Activated T-helper 2 cell treated with anti-CD3 and anti-CD28 coated beads, Interferon-gamma antibody, Interleukin-2, Interleukin-4, amounts not matched to agents 10 μg/mL and 5 μg/mL and 100 μg/mL, durations not matched to agents 14 hours and 24 hours and 36 hours (primary cell): ENCODE measurements around the gene ARHGEF3. TPM values are rescaled to one million over a fixed set of nuclear protein-coding genes. Genes with fewer than 3 reads are reported as not detected.
"Not testable (repeated sequence)": the region's sequence is repeated elsewhere in the genome, so short reads cannot be mapped to it uniquely, and the experiment has no call there.

Experiments
- DNase-seq: peaks from one replicate; pipeline ENCODE4 v3.0.0; 2021; ENCODE audit warnings: low spot score
- H3K27ac Mint-ChIP-seq: one replicate; pipeline ENCODE4 v1.8.0; 2021; ENCODE audit warnings: mixed read lengths
- H3K27me3 Mint-ChIP-seq: one replicate; pipeline ENCODE4 v1.8.0; 2021; ENCODE audit warnings: low read depth, mixed read lengths
- H3K36me3 Mint-ChIP-seq: one replicate; pipeline ENCODE4 v1.8.0; 2021; ENCODE audit warnings: low read depth, mixed read lengths
- H3K4me1 Mint-ChIP-seq: one replicate; pipeline ENCODE4 v1.8.0; 2021; ENCODE audit warnings: low read depth, mixed read lengths
- H3K4me3 Mint-ChIP-seq: one replicate; pipeline ENCODE4 v1.8.0; 2021; ENCODE audit warnings: low read depth, mild to moderate bottlenecking, moderate library complexity, mixed read lengths
- H3K9me3 Mint-ChIP-seq: one replicate; pipeline ENCODE4 v1.8.0; 2021; ENCODE audit warnings: mixed read lengths
- intact Hi-C: fragments of 100-400 bp; cut with micrococcal nuclease; formaldehyde crosslinking; loops from one replicate; pipeline ENCODE4 v1.15.1; 2023
- total RNA-seq: library from RNA; stranded (reverse); gene quantifications from 2 replicates; pipeline ENCODE4 v1.2.3, GENCODE V29; 2022

The ARHGEF3 gene
- total RNA-seq, 1 donor from 2014 or later = 38.3 TPM

GRCh38 chr3:56771376-56771775, 30.4 kb downstream of the ARHGEF3 start:
- no peak for DNase-seq
- Mint-ChIP-seq H3K27me3 (no peaks in the 10 kb centered on the region), H3K27ac (peak overlapping the region; percentile 73), H3K4me1 (peaks cover 32% of the 10 kb centered on the region), H3K36me3 (peaks cover 48% of the 10 kb centered on the region), H3K4me3 (no peak overlapping the region), H3K9me3 (no peaks in the 10 kb centered on the region)
- intact Hi-C loops = no loop called here

GRCh38 chr3:56769116-56769707, 32.5 kb downstream of the ARHGEF3 start:
- Mint-ChIP-seq H3K4me3 (no peak overlapping the region), H3K27me3 (no peaks in the 10 kb centered on the region), H3K9me3 (no peaks in the 10 kb centered on the region), H3K36me3 (peaks cover 68% of the 10 kb centered on the region), H3K27ac (peak overlapping the region; percentile 12), H3K4me1 (peaks cover 40% of the 10 kb centered on the region)
- no peak for DNase-seq
- intact Hi-C loops = no loop called here

- H3K27ac Mint-ChIP-seq = peak overlapping the region; percentile 23
- no peaks in the 10 kb centered on the region for H3K9me3 Mint-ChIP-seq
- H3K4me3 Mint-ChIP-seq = no peak overlapping the region
- no peaks in the 10 kb centered on the region for H3K27me3 Mint-ChIP-seq
- peaks cover 54% of the 10 kb centered on the region for H3K4me1 Mint-ChIP-seq
- intact Hi-C loops = no loop called here
- DNase-seq = no peak
- H3K36me3 Mint-ChIP-seq = peaks cover 72% of the 10 kb centered on the region
These were observed 36.7 kb downstream of the ARHGEF3 start for GRCh38 chr3:56764904-56765547.

- Mint-ChIP-seq H3K27ac (peak overlapping the region; percentile 25), H3K36me3 (peaks cover 78% of the 10 kb centered on the region), H3K27me3 (no peaks in the 10 kb centered on the region), H3K9me3 (no peaks in the 10 kb centered on the region), H3K4me3 (no peak overlapping the region), H3K4me1 (peaks cover 62% of the 10 kb centered on the region)
- intact Hi-C loops = no loop called here
- DNase-seq = no peak
These were observed 37.6 kb downstream of the ARHGEF3 start for GRCh38 chr3:56764184-56764583.

GRCh38 chr3:56763233-56763632, 38.5 kb downstream of the ARHGEF3 start:
- H3K4me3 Mint-ChIP-seq = no peak overlapping the region
- H3K4me1 Mint-ChIP-seq = peaks cover 63% of the 10 kb centered on the region
- intact Hi-C loops = no loop called here
- DNase-seq = no peak
- H3K27ac Mint-ChIP-seq = no peak overlapping the region
- H3K9me3 Mint-ChIP-seq = no peaks in the 10 kb centered on the region
- no peaks in the 10 kb centered on the region for H3K27me3 Mint-ChIP-seq
- H3K36me3 Mint-ChIP-seq = peaks cover 74% of the 10 kb centered on the region

- DNase-seq = no peak
- Mint-ChIP-seq H3K4me1 (peaks cover 63% of the 10 kb centered on the region), H3K27ac (no peak overlapping the region), H3K9me3 (no peaks in the 10 kb centered on the region), H3K4me3 (no peak overlapping the region), H3K27me3 (no peaks in the 10 kb centered on the region), H3K36me3 (peaks cover 74% of the 10 kb centered on the region)
- intact Hi-C loops = no loop called here
These were observed 39.0 kb downstream of the ARHGEF3 start for GRCh38 chr3:56762718-56763117.

- H3K9me3 Mint-ChIP-seq = no peaks in the 10 kb centered on the region
- no peak overlapping the region for H3K4me3 Mint-ChIP-seq
- DNase-seq = no peak
- H3K27me3 Mint-ChIP-seq = no peaks in the 10 kb centered on the region
- H3K36me3 Mint-ChIP-seq = peaks cover 77% of the 10 kb centered on the region
- no peak overlapping the region for H3K27ac Mint-ChIP-seq
- intact Hi-C loops = no loop called here
- H3K4me1 Mint-ChIP-seq = peaks cover 63% of the 10 kb centered on the region
These were observed 39.7 kb downstream of the ARHGEF3 start for GRCh38 chr3:56761887-56762651.

- no peaks in the 10 kb centered on the region for H3K27me3 Mint-ChIP-seq
- H3K4me1 Mint-ChIP-seq = peaks cover 65% of the 10 kb centered on the region
- intact Hi-C loops = no loop called here
- DNase-seq = no peak
- H3K4me3 Mint-ChIP-seq = no peak overlapping the region
- no peaks in the 10 kb centered on the region for H3K9me3 Mint-ChIP-seq
- H3K36me3 Mint-ChIP-seq = peaks cover 76% of the 10 kb centered on the region
- no peak overlapping the region for H3K27ac Mint-ChIP-seq
These were observed 40.7 kb downstream of the ARHGEF3 start for GRCh38 chr3:56761023-56761422.

- H3K4me1 Mint-ChIP-seq = peaks cover 71% of the 10 kb centered on the region
- H3K27me3 Mint-ChIP-seq = no peaks in the 10 kb centered on the region
- DNase-seq = no peak
- no peaks in the 10 kb centered on the region for H3K9me3 Mint-ChIP-seq
- intact Hi-C loops = loop anchor here (2.0 to 5.0 kb wide), 4 partner anchors 29 to 223 kb away; no protein-coding TSS in a partner anchor
- H3K27ac Mint-ChIP-seq = peak overlapping the region; percentile 66
- peaks cover 72% of the 10 kb centered on the region for H3K36me3 Mint-ChIP-seq
- H3K4me3 Mint-ChIP-seq = peak overlapping the region; percentile 10
These were observed 42.2 kb downstream of the ARHGEF3 start for GRCh38 chr3:56759532-56759931.

- peak overlapping the region; percentile 68 for H3K4me3 Mint-ChIP-seq
- H3K27me3 Mint-ChIP-seq = no peaks in the 10 kb centered on the region
- peaks cover 71% of the 10 kb centered on the region for H3K4me1 Mint-ChIP-seq
- intact Hi-C loops = loop anchor here (1.0 to 5.0 kb wide), 5 partner anchors 25 to 224 kb away; no protein-coding TSS in a partner anchor
- no peaks in the 10 kb centered on the region for H3K9me3 Mint-ChIP-seq
- peak; percentile 40 for DNase-seq
- H3K27ac Mint-ChIP-seq = peak overlapping the region; percentile 91
- H3K36me3 Mint-ChIP-seq = peaks cover 70% of the 10 kb centered on the region
These were observed 43.2 kb downstream of the ARHGEF3 start for GRCh38 chr3:56758539-56758981.

GRCh38 chr3:56758042-56758441, 43.7 kb downstream of the ARHGEF3 start:
- not testable (repeated sequence) for H3K9me3 Mint-ChIP-seq, H3K4me3 Mint-ChIP-seq, DNase-seq, H3K27me3 Mint-ChIP-seq
- Mint-ChIP-seq H3K27ac (peak overlapping the region; percentile 91), H3K36me3 (peaks cover 71% of the 10 kb centered on the region), H3K4me1 (peaks cover 74% of the 10 kb centered on the region)
- intact Hi-C loops = loop anchor here (1.0 to 5.0 kb wide), 5 partner anchors 25 to 224 kb away; no protein-coding TSS in a partner anchor

GRCh38 chr3:56754741-56755417, 46.9 kb downstream of the ARHGEF3 start:
- intact Hi-C loops = loop anchor here (2.0 to 5.0 kb wide), 4 partner anchors 48 to 227 kb away; no protein-coding TSS in a partner anchor
- Mint-ChIP-seq H3K4me3 (peak overlapping the region; percentile 91), H3K9me3 (peaks cover 6% of the 10 kb centered on the region), H3K27ac (peak overlapping the region; percentile 97), H3K27me3 (no peaks in the 10 kb centered on the region), H3K36me3 (peaks cover 71% of the 10 kb centered on the region), H3K4me1 (peaks cover 69% of the 10 kb centered on the region)
- DNase-seq = peak; percentile 14
